H1 (cell line): ENCODE results near the gene CCDC110. TPM values are rescaled to one million over a fixed set of nuclear protein-coding genes. Genes with fewer than 3 reads are reported as not detected.

Source experiments
- CBX8 ChIP-seq: fragments of 300-800, 300-1000 bp; sonication (generic); IDR thresholded peaks from 2 replicates; pipeline ENCODE4 v1.7.1; 2016; ENCODE audit warnings: low read depth, low read length, borderline replicate concordance
- CHD7 ChIP-seq: fragments of 300-600 bp; sonication (generic); IDR thresholded peaks from 2 replicates; pipeline ENCODE4 v1.7.1; 2012; ENCODE audit warnings: low read length, moderate library complexity, mild to moderate bottlenecking, inconsistent platforms; ENCODE audit not compliant: insufficient replicate concordance
- CTCF ChIP-seq, 3 experiments: IDR thresholded peaks; 1 replicate in 2 of 3; 2 replicates in 1 of 3; pipeline versions ENCODE4 v1.5.1 to v1.6.1; 2011; ENCODE audit warnings: low read length in 3 of 3, mild to moderate bottlenecking in 3 of 3, inconsistent platforms in 2 of 3, low read depth in 1 of 3, moderate library complexity in 1 of 3; ENCODE audit not compliant: insufficient read depth in 1 of 3; ENCODE audit errors: control extremely low read depth in 1 of 3
- KDM1A ChIP-seq: fragments of 200-600, 300-600 bp; sonication (generic); IDR thresholded peaks from 2 replicates; pipeline ENCODE4 v1.7.1; 2016; ENCODE audit warnings: mild to moderate bottlenecking, low read length, borderline replicate concordance
- PHF8 ChIP-seq: fragments of 200-600 bp; sonication (generic); conservative IDR thresholded peaks from 2 replicates; pipeline ENCODE4 v1.7.1; 2012; ENCODE audit warnings: low read depth, mild to moderate bottlenecking, inconsistent platforms, low read length, moderate library complexity
- POLR2A ChIP-seq, 2 experiments: IDR thresholded peaks; 1 replicate in 1 of 2; 2 replicates in 1 of 2; pipeline ENCODE4 v1.6.1; 2011; ENCODE audit warnings: low read depth in 2 of 2, low read length in 2 of 2, mild to moderate bottlenecking in 2 of 2; ENCODE audit errors: control extremely low read depth in 1 of 2
- SIN3A ChIP-seq, 2 experiments: IDR thresholded peaks in 1 of 2; conservative IDR thresholded peaks in 1 of 2; 2 replicates each; pipeline ENCODE4 v1.6.1; 2011 to 2012; ENCODE audit warnings: low read length in 2 of 2, improper control_type of control experiment in 1 of 2, low read depth in 1 of 2, mild to moderate bottlenecking in 1 of 2
- TAF1 ChIP-seq: IDR thresholded peaks from 2 replicates; pipeline ENCODE4 v1.6.1; 2011; ENCODE audit warnings: mild to moderate bottlenecking, low read depth, low read length
- TEAD4 ChIP-seq: IDR thresholded peaks from 2 replicates; pipeline ENCODE4 v1.6.1; 2012; ENCODE audit warnings: low read depth, low read length, inconsistent platforms, mixed read lengths
- polyA plus RNA-seq, 7 experiments: library from polyadenylated mRNA; depleted of rRNA in 3 of 7; stranded (reverse) in 5 of 7; unstranded in 2 of 7; fragments of >200 nt in 5 of 7; fragments of 200-250 nt in 2 of 7; gene quantifications; 1 replicate in 5 of 7; 2 replicates in 1 of 7; 4 replicates in 1 of 7; pipeline versions ENCODE4 v1.2.1 to v1.2.3, GENCODE V29; 2011 to 2013; ENCODE audit warnings: missing spikeins in 2 of 7, mixed read lengths in 2 of 7
- total RNA-seq: library from RNA; stranded (reverse); fragmentation: NEBNext Ultra II Directional; extraction: Animal tissue kit (Norgen Biotek cat#: 25700); gene quantifications from 2 replicates; pipeline ENCODE4 v1.2.1, GENCODE V29; 2021

The CCDC110 gene
- total and polyA plus RNA-seq, 2 of the 8 experiments (the other 6 are each of a cell fraction or from before 2014, with no cell fraction given) = 0.33 to 3.1 TPM

GRCh38 chr4:185481401-185481800, 9.9 kb upstream of the CCDC110 start (continued):
- TF ChIP-seq CHD7 (no peak), TEAD4 (no peak), SIN3A (conservative IDR thresholded peaks at IDR 0.05 in 1 of 2, IDR thresholded peaks at IDR 0.05 in 1 of 2; ENCODE audit: low read depth in 1 of 2, low read length in 2 of 2) (no peak), POLR2A (IDR thresholded peaks at IDR 0.05; ENCODE audit: control extremely low read depth in 1 of 2, low read depth in 2 of 2, low read length in 2 of 2) (no peak), TAF1 (no peak), CBX8 (no peak), PHF8 (no peak), CTCF (IDR thresholded peaks at IDR 0.05; ENCODE audit: control extremely low read depth in 1 of 3, insufficient read depth in 1 of 3, low read depth in 1 of 3, low read length in 3 of 3) (no peak), KDM1A (no peak)
